ENCODE data around the gene CNTN5.

- TF ChIP-seq POLR2A (IDR thresholded peaks at IDR 0.05; ENCODE audit: low read length) (no peak), GATA1 (IDR thresholded peaks at IDR 0.05; ENCODE audit: low read depth, low read length) (no peak)
These were observed 983.2 kb downstream of the CNTN5 start for GRCh38 chr11:100003985-100004384.
